Right hindlimb (tissue), 1 donor: ENCODE results near the gene GNA12.
"Not testable (repeated sequence)": the region's sequence is repeated elsewhere in the genome, so short reads cannot be mapped to it uniquely, and the experiment has no call there.

ENCODE experiments used
- DNase-seq: peaks from one replicate; pipeline ENCODE4 v3.0.0-alpha.2; 2018

GNA12 gene

DNA sequence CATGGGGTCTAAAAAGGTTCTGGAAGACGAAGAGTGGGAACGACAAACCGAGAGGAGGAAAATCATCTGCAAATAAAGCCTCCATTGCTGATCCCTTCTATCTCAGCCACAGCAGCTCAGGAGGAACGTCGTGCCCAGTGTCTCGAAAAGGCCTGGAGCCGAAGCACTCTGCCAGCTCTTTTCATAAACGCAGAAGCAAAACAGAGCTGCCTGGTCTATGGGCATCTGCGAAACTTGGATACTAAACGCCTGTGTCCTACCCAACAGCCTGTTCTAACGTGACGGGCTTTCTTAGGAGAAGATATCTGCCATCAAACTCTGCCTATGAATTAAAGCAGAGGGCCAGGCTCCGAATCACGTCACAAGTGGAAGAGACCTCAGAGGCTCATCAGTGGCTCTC is 68.7 kb downstream of the GNA12 start:
- DNase-seq: no peak

DNA sequence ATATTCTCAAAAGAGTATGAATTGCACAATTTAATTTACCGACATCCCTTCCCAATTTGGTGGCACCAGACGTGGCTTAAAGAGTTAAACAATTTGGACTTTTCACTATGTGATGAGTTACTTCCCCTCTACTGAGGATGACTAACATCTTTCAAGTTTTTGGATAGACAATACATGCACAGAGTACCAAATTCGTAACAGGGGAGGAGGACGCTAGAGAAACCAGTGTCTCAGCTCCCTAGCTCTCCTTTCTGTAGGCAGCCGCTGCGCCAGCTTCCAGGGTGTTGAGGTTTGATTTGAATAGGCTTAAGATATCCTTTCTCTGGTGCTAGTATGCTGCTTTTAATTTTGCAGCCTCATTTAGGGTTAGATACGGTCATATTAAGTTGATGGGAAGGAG is 69.2 kb downstream of the GNA12 start:
- DNase-seq: no peak

DNA sequence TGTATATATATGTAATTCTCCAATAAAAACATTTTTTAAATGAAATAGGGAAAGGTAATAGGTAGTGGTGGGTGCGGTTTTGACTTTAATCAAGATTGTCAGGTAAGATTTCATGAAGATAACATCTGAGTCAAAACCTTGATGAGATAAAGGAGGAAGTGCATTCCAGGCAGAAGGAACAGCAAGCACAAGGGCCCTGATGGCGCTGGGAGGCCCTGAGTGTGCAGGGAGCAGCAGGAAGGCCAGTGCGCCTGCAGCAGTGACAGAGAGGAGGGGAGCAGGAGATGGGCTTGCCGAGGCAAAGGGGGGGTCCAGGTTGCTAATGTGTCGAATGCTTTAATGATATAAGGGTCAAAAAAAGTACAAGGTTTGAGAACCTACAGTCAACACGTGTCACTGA is 69.8 kb downstream of the GNA12 start:
- no peak for DNase-seq

DNA sequence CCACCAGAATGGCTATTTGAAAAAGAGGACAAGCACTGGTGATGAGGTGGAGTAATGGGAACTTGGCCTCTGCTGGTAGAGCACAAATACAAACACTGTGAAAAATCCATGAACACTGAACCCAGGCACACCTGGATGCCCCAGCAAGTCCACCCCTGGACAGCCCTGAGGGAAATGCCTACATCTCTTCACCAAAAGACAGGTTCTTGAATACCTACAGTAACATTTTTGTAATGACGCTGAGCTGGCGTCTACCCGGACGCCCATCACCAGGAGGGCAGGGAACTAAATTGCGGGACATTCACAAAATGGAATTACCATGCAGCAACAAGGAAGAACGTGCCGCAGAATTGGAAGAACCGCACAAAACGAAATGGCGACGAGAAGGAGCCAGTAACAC is 70.5 kb downstream of the GNA12 start:
- DNase-seq: no peak

DNA sequence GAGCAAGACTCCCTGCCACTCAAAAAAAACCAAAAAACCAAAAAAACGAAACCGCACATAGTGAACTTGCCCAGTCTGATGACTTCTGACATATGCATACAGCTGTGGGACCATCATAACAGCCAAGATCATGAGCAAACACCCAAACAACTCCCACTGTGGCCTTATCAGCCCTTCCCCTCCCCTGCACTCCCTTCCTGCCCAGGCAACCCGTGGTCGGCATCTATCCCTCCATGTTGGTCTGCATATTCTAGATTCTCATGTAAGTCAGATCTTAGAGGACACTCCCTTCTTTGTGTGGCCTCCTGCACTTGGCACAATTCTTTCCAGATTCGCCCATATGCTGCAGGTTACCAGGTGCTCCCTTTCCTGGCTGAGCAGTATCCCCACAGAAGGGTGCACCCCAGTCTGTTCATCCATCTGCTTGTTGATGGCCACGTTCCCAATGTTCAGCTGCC is 72.8 kb downstream of the GNA12 start:
- DNase-seq: no peak

DNA sequence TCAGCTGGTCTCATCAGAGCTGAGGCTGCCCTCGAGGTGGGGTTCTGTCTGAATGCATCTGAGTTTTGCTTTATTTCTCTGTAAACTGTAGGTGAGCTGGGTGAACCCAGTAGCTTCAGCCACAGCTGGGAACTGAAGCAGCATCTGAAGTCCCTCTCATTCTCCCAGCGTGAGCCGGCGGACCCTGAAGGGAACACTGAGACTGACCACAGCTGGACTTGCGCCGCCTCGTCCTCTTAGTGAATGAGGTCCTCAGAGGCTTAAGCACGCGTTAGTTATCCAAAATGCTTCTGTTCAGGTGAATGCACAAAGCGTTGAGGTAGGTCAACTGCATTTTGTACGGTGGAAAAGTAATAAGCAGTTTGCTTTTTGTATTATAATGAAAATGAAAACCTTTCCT is 79.5 kb downstream of the GNA12 start:
- DNase-seq: no peak

DNA sequence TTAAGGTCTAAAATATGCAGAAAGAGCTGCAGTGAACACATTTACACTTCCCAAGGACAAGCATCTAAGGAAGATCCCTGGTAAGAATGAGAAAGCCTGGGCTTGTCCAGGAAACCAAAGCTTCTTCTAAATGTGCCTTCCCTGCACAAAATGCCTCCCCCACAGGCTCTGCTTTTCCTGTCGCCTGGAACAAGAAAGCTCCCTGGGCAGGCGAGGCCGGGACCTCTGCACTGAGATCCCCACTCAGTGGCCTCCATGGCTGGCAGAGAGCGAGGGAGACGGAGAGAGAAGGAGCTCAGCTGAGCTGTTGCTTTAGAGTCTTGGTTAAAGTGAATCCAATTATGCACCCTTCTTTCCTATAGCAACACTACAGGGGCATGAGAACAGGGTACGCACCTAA is 80.5 kb downstream of the GNA12 start:
- no peak for DNase-seq

DNA sequence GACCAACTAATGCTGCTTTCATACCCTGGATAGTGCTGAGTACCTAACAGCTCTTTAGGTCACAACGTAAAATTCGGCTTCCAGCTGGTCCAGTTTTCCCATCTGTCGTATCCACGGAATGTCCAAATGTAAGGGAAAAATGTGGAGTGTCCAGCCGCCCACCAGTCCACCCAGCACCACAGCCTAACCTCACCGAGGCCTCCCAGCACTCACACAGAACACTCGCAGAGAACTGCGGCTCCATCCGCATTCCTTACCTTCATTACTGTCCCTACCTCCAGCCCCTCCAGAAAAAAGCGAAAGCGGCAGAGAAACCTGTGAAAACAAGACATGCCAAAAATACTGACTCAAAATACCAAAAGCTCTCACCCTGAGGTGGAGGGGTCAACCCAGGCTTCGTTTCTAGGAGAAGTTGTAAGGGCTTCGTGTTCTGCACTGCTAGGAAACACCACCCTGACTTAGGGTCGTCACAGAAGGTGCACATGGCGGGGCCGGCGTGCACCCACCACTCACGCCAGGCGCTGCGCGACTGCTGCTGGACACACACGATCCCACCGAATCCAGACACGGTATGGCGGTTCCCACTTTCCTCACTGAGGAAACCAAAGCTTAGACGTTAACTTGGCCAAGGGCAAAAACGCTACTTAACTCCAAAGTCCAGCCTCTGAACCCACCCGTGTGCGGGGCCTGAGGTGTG is 82.2 kb downstream of the GNA12 start:
- no peak for DNase-seq

DNA sequence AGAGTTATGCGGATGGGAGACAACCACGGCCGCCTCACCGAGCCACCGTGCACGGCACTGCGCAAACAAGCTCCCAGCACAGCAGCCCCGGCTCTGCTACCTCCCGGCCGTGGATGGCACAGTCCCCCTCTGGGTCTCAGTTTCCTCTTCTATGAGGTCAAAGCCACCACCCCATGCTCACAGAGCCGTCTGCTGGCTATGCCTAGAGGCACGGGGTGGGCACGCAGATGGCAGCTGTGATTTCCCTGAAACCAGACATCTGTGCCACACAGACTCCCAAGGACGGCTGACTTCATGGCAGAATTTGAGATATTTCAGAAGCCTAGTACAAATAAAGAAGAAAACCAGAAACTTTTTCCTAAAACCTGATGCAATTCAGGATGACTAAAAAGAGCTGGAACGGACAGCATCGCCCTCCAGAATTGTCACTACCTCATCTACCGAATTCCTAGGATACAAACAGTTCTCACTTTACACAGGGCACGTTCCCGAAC is 82.9 kb downstream of the GNA12 start:
- DNase-seq: no peak

DNA sequence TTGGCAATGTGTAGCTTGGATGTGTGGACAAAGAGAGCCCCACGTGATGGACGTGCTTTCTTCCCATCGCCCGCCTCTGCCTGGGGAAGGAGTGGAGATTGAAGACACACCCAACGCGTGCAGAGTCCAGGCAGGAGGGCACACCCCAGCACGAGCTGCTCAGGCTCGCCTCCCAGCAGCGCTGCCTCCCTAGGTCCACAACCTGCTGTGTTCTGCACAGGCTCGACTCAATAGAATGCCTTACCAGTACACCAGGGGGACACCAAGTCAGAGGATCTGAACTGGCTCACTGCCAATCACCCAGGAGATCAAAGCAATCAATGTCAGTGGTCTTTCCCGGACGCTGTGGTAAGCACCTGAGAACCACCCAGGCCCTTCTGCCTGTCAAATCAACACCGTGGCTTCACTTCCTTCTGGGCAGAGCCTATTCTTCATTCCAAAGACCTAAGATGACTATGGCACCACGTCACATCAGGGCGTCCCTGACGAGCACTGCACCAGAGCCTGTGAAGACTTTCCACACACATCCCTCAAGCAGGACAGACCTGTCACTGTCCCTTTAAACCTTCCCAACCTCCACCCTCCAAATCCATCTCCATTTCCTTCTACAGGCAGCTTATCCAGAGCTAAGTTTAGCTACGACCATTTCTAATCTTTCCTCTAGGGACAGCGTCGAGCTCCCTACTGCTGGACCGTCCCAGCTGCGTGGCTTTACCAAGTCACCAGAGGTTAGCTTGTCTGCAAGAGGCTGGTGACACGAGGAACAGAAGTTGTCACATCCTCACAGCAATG is 83.8 kb downstream of the GNA12 start:
- DNase-seq: peak; percentile 68

DNA sequence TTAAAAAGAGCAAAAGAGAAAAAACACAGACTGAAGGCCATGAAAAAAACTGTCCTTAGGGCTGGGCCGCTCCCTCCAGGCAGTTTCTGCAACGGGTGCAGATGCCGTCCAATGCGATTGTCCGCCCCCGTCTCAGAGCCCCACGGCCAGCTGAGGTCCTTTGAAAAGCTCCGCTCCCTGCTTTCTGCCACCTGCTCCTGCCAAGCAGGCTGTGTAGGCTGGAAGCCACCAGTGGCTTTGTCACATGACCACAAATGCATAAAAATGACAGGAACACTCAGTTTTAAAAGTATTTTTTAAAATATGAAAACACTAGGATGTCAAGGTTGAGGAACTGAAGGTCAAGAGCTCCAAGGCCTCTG is 84.4 kb downstream of the GNA12 start:
- DNase-seq: peak; percentile 81

DNA sequence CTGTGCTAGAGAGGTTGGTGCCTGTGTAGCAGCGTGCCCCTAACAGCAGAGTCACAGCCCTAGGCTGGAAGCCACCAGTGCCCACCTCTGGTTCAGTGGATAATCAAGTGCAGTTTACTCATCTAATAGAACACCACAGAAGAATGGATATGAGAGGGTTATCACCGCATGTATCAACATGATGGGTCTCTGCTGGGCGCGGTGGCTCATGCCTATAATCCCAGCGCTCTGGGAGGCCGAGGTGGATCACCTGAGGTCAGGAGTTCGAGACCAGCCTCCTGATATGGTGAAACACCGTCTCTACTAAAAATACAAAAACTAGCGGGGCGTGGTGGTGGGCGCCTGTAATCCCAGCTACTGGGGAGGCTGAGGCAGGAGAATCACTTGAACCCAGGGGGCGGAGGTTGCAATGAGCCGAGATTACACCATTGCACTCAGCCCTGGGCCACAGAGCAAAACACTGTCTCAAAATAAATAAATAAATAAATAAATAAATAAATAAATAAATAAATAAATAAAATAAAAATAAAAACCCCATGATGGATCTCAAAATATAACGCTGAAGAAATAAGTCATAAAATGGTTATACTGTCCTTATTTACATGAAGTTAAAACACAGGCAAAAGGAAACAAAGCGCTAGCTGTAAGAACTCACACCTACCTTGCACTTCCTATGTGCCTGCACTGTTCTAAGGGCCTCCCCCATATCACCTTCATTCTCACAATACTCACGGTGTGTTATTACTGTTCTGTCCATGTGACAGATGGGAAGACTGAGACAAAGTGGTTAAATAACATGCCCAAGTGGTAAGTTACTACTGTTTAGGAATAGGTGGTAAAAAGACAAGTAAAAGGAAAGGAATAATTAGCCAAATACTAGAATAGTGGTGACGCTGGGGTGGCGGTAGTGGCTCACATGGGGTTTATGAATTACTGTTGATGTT is 85.2 kb downstream of the GNA12 start:
- DNase-seq: no peak

DNA sequence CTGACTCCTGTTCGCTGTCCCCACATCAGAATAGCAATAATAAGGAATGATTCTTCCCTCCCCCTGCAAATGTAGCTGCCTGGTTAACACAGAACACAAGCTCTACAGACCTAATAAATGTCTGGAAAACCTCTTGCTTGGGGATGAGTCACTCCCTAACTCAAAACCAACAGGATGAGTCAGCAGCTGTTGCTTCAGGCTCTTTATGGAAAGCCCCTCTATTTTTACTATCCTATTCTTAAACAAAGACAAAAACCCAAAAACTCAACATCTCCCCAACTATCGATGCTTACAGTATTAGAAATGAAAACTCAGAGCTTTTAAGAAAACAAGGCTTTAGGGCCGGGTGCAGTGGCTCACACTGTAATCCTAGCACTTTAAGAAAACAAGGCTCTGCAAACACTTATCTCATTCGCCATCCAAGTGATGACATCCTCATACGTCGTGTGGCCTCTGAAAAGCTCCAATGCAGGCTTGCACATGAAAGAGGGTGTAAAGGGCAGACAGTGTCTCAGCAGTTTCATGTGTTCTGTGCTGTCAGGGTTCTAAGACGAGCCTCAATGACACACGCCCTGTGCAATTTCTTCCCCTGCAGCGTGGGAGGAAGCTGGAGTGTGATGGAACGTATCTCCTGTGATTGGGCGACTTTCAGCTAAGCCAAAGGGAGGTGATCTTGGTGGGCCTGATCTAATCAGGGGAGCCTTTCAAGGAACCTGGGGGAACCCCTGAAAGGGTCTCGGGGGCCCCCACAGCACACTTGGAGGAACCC is 86.0 kb downstream of the GNA12 start:
- DNase-seq: peak; percentile 76

DNA sequence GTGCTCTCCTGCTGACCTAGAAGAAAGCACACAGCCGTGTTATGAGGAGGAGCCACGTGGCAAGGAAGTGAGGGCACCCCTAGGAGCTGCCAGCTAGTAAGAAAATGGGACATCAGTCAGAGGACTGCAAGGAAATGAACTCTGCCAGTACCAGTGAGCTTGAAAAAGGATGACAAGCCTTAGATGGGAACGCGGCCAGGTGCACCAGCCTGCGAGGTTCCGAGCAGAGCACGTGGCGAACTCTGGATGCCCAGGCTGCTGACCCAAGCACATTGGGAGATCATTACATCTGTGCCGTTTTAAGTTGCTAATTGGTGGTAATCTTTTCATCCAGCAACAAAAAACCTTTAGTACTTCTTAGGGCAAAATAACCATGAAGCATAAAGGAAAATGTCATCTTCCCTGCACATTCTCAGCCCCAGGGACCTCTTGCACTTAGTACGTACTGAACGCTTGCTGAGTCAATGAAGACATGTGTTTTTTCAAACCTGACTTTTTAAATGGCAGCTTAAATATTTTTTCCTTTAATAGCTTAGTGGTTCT is 86.7 kb downstream of the GNA12 start:
- no peak for DNase-seq

DNA sequence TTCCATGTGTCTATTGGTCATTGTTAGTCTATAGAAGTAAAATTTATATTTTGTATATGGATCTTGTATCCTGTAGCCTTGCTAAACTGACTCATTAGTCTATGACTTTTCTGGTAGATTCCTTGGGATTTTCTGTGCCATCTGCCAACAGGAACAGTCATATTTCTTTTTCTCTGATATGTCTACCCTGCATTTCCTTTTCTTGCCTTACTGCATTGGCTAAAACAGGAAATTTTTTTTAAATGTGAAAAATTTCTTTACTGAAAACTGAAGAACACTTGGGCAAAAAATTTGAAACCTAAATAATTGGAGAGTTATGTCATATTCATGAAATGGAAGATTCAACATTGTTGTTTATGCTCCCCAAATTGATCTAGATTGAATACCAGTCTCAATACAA is 88.6 kb downstream of the GNA12 start:
- DNase-seq: no peak

DNA sequence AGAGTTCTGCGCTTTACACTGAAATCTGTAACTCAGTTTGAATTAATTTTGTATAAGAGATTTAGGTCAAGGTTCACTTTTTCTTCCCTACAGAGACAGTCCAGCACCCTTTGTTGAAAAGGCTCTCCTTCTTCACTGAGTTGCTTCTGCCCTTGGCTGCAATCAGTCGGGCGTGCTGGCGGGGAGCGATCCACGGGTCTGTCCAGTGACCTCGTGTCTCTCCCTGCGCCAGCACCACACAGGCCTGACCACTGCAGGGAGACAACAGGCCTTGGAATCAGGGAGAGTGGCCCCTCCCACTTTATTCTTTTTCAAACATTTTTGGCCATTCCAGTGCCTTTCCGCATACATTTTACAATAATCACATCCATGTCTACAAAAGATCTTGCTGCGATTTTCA is 89.2 kb downstream of the GNA12 start:
- no peak for DNase-seq

DNA sequence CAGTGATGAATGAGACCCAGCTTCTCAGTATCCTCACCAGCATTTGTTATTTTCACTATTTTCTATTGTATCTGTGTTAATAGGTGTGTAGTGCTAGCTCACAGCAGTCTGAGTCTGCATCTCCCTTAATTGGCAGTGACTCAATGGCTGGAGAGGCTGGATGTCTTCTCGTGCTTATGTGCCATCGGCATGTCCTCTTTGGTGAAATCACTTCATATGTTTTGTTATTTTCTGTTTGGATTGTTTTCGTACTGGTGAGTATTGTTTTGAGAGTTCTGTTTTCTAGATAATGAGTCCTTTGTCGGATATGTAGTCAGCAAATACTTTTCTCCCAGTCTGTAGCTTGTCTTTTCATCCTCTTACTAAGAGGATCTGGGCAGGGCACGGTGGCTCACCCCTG is 90.0 kb downstream of the GNA12 start:
- DNase-seq: no peak

DNA sequence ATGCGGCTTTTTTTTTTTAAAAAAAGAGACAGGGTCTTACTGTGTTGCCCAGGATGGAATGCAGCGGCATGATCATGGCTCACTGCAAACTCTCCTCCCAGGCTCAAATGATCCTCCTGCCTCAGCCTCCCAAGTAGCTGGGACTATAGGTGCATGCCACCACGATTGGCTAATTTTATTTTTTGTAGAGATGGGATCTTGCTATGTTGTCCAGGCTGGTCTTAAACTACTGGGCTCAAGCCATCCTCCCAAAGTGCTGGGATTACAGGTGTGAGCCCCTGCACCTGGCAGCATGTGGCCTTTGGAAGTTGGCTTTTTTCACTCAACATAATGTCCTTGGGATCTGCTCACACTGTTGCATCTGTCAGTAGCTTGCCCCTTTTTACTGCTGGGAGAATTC is 91.0 kb downstream of the GNA12 start:
- DNase-seq: no peak

DNA sequence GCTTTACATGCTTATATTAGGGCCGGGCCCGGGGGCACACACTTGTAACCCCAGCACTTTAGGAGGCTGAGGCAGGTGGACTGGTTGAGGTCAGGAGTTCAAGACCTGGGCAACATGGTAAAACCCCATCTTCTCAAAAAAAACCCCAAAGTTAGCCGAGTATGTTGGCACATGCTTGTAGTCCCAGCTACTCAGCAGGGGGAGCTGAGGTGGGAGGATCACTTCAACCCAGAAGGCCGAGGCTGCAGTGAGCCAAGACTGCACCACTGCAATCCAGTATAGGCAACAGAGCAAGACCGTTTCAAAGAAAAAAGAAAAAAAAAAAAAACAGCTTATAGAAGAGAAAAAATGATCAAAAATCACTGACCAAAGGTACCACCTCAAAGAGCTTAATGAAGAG is 93.0 kb downstream of the GNA12 start:
- DNase-seq: no peak

DNA sequence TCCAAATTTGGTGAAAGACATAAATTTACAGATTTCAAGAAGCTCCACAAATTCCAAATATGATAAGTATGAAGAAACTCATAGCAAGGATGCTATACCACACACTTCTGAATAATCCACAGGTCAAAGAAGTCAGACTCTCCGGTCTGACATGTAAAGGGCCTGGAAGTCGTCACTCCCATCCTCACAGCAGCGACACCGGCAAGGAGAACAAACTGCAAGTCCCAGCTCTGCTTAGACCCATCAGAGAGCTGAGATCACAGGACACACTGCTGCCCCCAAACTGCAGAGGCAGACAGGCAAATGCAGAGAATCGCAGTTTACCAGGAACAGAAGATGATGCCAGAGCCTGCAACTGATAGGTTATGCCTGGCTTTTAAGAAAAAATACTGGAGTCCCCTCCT is 94.1 kb downstream of the GNA12 start:
- DNase-seq: no peak

DNA sequence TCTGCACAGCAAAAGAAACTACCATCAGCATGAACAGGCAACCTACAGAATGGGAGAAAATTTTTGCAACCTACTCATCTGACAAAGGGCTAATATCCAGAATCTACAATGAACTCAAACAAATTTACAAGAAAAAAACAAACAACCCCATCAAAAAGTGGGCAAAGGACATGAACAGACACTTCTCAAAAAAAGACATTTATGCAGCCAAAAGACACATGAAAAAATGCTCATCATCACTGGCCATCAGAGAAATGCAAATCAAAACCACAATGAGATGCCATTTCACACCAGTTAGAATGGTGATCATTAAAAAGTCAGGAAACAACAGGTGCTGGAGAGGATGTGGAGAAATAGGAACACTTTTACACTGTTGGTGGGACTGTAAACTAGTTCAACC is 95.4 kb downstream of the GNA12 start:
- not testable (repeated sequence) for DNase-seq

DNA sequence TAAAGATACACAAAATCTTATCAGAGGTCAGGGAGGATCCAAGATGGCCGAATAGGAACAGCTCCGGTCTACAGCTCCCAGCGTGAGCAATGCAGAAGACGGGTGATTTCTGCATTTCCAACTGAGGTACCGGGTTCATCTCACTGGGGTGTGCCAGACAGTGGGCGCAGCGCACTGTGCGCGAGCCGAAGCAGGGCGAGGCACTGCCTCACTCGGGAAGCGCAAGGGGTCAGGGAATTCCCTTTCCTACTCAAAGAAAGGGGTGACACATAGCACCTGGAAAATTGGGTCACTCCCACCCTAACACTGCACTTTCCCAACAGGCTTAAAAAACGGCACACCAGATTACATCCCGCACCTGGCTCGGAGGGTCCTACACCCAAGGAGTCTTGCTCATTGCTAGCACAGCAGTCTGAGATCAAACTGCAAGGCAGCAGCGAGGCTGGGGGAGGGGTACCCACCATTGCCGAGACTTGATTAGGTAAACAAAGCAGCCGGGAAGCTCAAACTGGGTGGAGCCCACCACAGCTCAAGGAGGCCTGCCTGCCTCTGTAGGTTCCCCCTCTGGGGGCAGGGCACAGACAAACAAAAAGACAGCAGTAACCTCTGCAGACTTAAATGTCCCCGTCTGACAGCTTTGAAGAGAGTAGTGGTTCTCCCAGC is 100.5 kb downstream of the GNA12 start:
- DNase-seq: not testable (repeated sequence)
